ENCODE measurements around the gene PWP2.

Gene PWP2

GRCh38 chr21:44107026-44107501 is at the start of gene PWP2:
PWP2 (plus strand) TSS chr21:44107399; CDS start chr21:44107417, 18 bp downstream.
- DNase-seq, result peak; percentile 62

- peak; percentile 77 for DNase-seq
Observed at GRCh38 chr21:44057960-44058651, 49.1 kb upstream of the PWP2 start.

DNA sequence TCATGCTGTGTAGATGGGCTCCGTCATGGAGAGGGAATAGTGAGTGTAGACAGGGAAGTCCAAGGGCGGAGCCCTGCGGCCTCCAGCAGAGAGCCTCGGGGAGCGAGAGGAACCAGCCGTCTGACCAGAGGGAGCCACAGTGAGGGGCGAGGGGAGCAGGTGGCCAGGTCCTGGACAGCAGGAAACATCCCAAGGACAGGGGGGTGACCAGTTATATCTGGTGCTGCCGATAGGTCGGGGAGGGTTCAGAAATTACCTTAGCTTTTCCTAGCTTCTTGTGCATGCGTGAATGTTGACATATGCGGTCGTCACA is 48.6 kb upstream of the PWP2 start:
- no peak for DNase-seq

DNA sequence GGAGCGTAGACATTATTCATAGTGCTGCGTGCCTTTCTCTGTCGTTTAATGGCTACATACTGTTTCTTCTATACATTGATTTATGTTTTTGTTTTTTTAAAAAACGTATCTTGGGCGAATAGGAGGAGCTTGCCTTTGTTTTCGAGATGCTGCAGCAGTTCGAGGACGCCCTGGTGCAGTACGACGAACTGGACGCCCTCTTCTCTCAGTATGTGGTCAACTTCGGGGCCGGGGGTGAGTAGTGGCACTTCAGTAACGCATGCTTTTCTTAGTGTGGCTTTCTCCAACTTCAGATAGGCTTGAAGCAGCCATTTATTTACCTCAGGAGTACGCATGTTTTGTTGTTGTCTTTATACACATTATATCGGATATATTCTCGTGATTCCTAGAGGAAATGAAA is 48.2 kb upstream of the PWP2 start:
- DNase-seq, result no peak

DNA sequence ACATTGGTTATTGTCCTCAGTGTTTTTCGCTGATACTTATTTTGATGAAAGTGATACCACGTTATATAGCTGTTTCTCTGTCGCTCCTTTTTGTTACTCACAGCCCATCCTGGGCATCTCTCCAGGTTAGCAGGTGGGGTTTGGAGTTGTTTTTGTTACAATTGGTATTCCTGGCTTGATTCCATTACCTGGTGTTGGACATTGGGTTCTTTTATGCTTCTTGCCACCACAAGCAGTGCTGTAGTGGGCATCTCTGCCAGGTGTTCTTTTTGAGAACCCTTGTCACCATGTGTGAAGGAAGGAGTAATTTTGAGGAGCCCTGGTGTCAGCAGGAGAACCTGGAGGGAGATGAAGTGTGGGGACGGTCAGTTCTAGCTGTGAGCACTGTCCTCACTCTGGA is 47.5 kb upstream of the PWP2 start:
- no peak for DNase-seq

GRCh38 chr21:44062380-44062779 is 44.8 kb upstream of the PWP2 start:
- DNase-seq, result no peak

- DNase-seq, result no peak
Observed at GRCh38 chr21:44063151-44063912, 43.9 kb upstream of the PWP2 start.

DNA sequence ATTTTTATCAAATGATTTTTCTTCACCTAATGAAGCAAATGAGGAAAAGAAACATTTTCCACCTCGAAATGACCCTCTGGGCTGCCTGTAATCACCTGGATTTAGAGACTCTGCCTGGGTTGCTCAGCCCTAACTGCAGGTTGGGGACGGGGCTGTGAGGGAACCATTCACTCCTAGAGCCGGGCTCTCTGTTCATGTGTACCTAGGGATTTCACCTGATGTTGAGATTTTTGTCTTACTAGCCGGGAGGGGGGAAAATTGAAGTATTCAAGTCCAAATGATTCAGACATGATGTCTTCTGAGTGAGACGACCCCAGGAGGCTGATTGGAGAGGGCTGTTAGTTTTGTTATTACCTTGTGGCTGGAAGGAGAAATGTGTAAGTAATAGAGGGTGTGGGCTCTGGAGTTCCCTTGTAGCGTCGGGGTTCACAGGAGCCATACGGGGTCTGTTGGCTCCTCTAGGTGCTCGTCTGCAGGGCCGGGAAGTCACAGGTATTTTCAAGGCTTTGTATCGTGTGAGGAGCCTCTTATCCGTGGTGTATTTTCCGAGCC is 42.3 kb upstream of the PWP2 start:
- DNase-seq, result peak; percentile 35

DNA sequence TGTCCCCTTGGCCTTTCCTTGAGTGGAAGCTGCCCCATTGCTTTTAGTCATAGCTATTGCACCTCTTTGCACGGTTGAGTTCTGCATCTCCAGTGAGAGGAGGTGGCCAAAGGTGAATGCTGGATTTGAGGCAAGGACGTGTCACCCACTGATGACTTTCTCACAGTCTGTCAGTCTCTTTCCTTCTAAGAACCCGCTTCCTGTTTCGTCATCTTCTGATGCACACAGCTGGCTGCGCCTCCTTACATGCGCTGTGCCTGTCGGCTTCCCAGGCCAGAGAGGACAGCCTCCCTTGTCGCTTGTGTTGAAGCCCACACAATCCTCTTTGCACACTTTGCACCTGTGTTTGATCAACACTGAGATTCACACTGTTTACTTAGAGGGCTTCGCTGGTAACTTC is 41.8 kb upstream of the PWP2 start:
- DNase-seq, result peak; percentile 82

GRCh38 chr21:44066116-44066515 is 41.1 kb upstream of the PWP2 start:
- no peak for DNase-seq

- DNase-seq, result no peak
Observed at GRCh38 chr21:44067011-44067839, 40.0 kb upstream of the PWP2 start.

GRCh38 chr21:44070391-44070790 is 36.8 kb upstream of the PWP2 start:
- no peak for DNase-seq

DNA sequence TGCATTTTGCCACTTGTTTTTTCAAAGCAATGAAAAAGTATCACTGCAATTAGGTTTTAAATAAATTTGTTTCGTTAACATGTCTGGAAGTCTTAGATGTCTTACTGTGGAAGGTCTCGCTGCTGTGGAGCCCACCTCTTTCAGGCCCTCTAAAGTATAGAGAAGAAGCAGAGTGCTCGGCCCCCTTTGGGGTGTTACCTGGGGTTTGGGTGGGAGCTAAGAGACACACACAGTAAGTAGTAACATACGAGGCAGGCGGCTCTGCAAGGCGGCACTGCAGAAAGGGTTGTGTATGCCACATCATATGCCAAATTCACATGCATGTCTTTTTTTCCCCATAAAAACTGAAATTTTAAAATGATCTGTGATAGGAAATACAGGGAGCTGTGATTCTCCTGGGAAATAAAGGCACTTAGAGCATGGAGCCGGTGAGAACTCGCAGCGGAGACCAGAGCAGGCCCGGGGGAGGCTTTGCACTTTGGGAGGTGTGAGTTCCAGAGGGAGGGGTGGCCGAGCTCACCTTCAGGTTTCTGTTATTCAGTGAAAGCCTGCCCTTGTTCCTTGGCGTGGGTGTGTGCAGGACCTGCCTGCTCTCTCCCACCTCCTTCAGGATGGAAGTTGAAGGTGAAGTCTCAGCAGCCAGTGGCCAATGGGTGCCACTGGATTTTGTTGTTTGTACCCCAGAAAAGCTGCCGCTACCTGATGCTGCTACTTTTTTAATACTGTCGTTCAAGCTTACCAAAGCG is 35.7 kb upstream of the PWP2 start:
- no peak for DNase-seq

DNA sequence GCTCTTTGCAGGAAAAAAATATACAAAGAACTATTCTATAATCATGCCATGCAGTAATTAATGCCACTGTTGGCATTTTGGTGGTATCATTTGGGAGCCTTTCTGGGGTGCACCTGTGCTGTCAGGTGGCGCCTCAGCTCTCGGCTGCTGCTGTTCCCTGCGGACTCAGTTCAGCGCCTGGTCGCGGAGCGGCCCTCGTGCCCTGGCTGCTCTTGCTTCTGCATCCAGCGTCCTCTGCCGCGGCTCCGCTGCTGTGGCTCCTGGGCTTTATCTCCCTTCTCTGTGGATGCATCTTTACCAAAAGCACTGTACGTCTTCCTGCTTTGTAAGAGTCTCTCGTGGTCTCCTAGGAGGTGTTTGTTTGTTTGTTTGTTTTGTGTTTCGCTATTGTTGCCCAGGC is 35.1 kb upstream of the PWP2 start:
- DNase-seq, result no peak

GRCh38 chr21:44074315-44074958 is 32.8 kb upstream of the PWP2 start:
- DNase-seq, result no peak

GRCh38 chr21:44076316-44076715 is 30.9 kb upstream of the PWP2 start:
- DNase-seq, result no peak

DNA sequence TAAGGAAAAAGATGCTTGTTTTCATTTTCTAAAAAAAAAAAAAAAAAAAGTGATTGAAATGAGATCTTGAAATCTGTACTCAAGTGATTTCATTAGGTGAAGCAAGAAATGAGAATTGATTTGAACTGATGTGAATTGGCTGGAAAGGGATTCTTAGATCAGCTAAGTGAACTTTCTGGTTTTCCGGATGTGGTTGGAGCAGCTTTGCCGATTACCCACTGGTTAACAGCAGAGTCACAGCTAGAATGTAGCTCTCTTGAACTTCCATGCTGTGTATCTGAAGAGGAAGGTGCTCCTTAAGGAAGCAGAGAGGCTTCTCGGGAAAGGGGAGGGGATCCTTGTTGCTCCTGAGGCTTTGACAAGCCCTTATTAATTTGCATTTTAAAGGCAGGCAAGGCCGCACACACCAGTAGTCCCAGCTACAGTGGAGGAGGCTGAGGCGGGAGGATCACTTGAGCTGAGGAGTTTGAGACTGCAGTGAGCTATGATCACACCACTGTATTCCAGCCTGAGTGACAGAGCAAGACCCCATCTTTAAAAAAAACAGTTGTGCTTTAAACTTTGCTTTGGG is 28.7 kb upstream of the PWP2 start:
- DNase-seq, result no peak

- DNase-seq, result no peak
Observed at GRCh38 chr21:44079446-44079845, 27.8 kb upstream of the PWP2 start.

DNA sequence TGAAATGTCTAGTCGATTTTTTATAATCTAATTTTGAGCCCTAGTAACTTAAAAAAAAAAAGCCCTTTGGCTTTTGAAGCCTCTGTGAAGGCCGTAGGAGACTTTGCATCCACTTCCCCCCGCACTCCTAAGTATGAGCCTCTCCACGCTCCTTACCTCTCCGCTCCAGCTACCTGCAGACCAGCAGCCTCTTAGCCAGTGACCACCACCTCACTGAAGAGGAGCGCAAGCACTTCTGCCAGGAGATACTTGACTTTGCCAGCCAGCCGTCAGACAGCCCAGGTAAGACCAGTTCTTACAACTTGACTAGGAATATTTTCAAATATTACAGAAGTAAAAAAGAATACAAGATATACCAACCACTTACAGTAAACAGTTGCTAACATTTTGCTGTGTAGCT is 27.4 kb upstream of the PWP2 start:
- no peak for DNase-seq

DNA sequence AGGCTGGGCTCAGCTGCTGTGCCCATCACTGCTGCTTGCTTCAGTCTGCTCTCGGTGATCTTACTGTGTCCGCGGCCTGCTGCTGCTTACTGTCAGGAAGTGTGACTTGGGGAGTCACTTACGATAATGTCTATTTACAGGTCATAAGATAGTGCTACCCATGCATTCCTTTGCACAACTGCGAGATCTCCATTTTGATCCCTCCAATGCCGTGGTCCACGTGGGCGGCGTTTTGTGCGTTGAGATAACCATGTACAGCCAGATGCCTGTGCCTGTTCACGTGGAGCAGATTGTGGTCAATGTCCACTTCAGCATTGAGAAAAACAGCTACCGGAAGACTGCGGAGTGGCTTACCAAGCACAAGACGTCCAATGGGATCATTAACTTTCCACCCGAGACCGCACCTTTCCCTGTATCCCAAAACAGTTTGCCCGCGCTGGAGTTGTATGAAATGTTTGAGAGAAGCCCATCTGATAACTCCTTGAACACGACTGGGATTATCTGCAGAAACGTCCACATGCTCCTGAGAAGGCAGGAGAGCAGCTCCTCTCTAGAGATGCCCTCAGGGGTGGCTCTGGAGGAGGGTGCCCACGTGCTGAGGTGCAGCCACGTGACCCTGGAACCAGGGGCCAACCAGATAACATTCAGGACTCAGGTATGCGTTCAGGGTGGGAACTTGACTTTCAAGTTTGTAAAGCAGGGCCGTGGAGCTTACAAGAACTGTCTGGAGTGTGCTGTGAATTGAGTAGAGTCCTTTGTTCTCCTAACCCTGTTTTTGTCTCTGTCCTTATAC is 24.4 kb upstream of the PWP2 start:
- peak; percentile 39 for DNase-seq

All from activated CD4-positive, alpha-beta T cell treated with anti-CD3 and anti-CD28 coated beads for 48 hours (primary cell).